GM12864 (cell line): ENCODE data around the gene PDE2A.

ENCODE experiments used
- DNase-seq: peaks from one replicate; pipeline ENCODE4 v3.0.0-alpha.2; 2011; ENCODE audit warnings: low read depth
- H3K4me3 ChIP-seq: 2 replicates; pipeline ENCODE4 v1.5.1; 2011; ENCODE audit warnings: mild to moderate bottlenecking, low read depth, low read length, control low read depth
- CTCF ChIP-seq: IDR thresholded peaks from 2 replicates; pipeline ENCODE4 v1.5.1; 2011; ENCODE audit warnings: low read depth, mild to moderate bottlenecking, moderate library complexity, low read length, control low read depth, inconsistent platforms; ENCODE audit errors: missing control alignments

PDE2A gene

DNA sequence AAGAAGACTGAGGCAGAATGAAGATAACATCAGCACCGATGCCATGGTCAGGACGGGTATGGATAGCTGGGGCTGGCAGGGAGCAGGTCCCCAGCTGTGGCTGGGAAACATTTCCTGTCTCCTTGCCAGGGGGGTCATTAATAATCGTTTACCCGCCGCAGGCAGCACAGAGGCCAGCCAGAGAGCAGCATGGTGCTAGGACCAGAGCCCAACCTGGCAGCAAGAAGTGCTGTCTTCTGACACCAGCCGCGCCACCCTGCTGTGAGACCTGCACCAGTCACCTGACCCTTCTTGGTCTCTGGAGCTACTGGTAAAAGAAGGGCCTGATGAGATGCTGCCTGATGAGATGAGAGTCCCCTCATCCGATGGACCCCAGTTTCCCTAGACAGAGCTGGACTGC lies 36.3 kb downstream of the PDE2A start:
- no peak for TF ChIP-seq CTCF
- no peak overlapping the region for H3K4me3 ChIP-seq
- no peak for DNase-seq

DNA sequence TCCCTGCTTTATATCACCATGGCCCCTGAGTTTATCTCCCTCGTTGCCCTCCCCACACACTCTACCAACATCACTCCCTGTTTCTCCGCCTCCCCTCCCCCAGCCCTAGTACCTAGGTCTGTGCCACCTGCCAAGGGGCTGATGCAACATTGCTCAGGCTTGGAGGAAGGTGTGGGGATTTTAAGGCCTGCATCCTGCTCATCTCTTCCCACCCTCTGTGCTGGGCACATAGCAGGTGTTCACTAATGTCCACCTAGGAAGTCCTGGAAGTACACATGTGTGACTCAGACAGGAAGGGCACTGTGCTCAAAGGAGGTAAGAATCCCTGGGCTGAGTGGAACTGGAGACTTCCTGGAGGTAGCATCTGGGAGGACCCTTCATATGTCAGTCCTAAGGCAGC lies 37.0 kb downstream of the PDE2A start:
- no peak for DNase-seq
- no peak for TF ChIP-seq CTCF
- H3K4me3 ChIP-seq = no peak overlapping the region

DNA sequence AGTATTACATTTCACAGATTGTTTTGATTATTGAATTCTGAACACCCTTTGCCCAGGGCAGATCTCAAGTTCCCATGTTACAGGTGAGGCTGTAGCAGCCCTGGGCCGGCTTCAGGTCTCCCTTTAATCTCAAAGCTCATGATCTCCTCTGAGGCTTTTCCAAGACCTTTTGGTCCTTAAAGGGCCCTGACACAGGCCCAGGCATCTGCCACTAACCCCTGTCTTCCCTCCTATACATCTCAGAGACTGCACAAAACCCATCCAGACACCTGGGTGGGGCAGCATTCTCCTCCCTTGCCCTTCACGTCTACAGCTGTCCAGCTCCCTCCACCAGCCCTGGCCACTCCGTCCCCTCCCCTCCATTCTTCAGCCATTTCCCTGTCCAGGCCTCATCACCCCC lies 37.8 kb downstream of the PDE2A start:
- TF ChIP-seq CTCF = no peak
- DNase-seq = no peak
- no peak overlapping the region for H3K4me3 ChIP-seq

GRCh38 chr11:72635933-72636332 lies 38.3 kb downstream of the PDE2A start:
- DNase-seq = no peak
- TF ChIP-seq CTCF = no peak
- H3K4me3 ChIP-seq = no peak overlapping the region

DNA sequence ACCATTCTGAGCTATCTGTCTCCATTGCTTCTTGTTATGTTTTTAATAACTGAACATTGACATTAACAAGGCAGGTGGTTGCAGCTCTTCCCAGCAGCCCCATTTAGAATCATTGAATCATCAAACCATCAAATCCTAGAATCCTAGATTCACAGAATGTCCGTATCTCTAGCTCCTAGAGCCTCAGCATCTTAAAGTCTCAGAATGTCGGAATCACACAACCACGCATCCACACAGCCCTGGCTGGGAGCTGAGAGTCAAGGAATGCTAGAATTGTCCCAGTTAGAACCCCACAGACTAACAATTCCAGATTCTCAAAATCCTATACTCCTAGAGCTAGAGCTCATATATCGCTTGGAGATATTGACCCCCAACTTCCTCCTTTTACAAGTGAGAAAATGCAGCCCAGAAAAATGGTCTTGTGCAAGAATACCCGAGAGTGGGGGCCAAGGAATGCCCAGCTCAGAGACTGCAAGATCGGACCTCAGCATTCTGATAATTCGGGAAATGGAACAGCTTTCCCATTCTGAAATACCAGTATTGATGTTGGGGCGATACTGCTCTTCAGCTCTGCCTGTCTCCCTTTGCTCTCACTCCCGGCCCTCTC lies 38.8 kb downstream of the PDE2A start:
- no peak for DNase-seq
- no peak overlapping the region for H3K4me3 ChIP-seq
- no peak for TF ChIP-seq CTCF

- no peak for TF ChIP-seq CTCF
- no peak for DNase-seq
- H3K4me3 ChIP-seq = no peak overlapping the region
These were observed 39.6 kb downstream of the PDE2A start for GRCh38 chr11:72634472-72635095.

DNA sequence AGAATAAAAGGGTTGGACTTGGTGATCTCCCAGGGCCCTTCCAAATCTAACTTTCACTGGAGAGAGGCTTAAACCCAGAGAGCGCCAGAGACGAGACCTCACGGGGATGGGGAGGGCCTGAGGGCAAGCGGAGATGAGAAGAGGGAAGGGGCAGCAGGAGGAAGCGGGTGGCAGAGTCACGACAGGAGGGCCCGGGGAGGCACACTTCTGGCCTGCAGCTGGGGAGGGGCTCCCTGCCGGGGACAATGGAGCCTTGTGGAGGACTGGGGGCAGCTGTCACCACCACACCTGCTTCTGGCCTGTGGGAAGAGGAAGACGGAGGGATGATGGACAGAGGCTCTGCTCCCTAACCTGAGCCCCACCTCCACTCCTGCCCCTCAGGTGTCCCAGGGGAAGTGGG lies 40.2 kb downstream of the PDE2A start:
- no peak for DNase-seq
- no peak overlapping the region for H3K4me3 ChIP-seq
- TF ChIP-seq CTCF = no peak
